BLaER1 (cell line): ENCODE results near the gene ANKFN1.

Experiments
- H3K27ac ChIP-seq: shearing (Covaris generic); formaldehyde crosslinking; 2 replicates; pipeline ENCODE4 v1.8.1; 2022
- H3K27me3 ChIP-seq: shearing (Covaris generic); formaldehyde crosslinking; 2 replicates; pipeline ENCODE4 v1.8.1; 2022
- H3K36me3 ChIP-seq: shearing (Covaris generic); formaldehyde crosslinking; 2 replicates; pipeline ENCODE4 v1.8.1; 2022
- H3K4me1 ChIP-seq: shearing (Covaris generic); formaldehyde crosslinking; 2 replicates; pipeline ENCODE4 v1.8.1; 2022
- H3K4me2 ChIP-seq: shearing (Covaris generic); formaldehyde crosslinking; 2 replicates; pipeline ENCODE4 v1.8.1; 2022
- H3K4me3 ChIP-seq: shearing (Covaris generic); formaldehyde crosslinking; 2 replicates; pipeline ENCODE4 v1.8.1; 2022
- H3K9ac ChIP-seq: shearing (Covaris generic); formaldehyde crosslinking; 2 replicates; pipeline ENCODE4 v1.8.1; 2022
- H3K9me3 ChIP-seq: shearing (Covaris generic); formaldehyde crosslinking; 2 replicates; pipeline ENCODE4 v1.8.1; 2022
- H4K20me1 ChIP-seq: shearing (Covaris generic); formaldehyde crosslinking; 2 replicates; pipeline ENCODE4 v1.8.1; 2022
- Cebpa-rat ChIP-seq: shearing (Covaris generic); IDR thresholded peaks from 2 replicates; pipeline ENCODE4 v1.8.1; 2022

ANKFN1 gene

DNA sequence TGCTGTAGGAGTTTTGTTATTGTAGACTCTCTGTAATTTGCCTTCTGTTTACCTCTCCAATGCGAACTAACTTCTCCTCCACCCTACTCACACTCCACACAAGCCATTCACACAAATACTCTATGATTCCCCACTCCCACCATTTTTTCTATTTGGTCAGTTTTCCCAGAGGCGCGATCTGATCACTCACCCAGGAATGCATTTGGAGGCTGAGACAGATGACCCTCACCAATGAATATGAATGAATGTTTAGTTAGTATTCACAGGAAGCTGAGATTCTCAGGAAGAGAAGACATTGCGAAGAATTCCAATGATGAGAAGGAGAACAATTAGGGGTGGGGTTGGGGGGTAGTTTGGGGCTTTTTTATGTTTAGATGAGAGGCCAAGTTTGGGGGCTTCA lies 10.5 kb upstream of the ANKFN1 start:
- Histone ChIP-seq H3K4me1 (no peaks in the 10 kb centered on the region), H3K4me3 (no peak overlapping the region), H3K27me3 (no peaks in the 10 kb centered on the region), H3K27ac (no peak overlapping the region), H3K36me3 (no peaks in the 10 kb centered on the region), H4K20me1 (no peaks in the 10 kb centered on the region), H3K4me2 (no peak overlapping the region), H3K9me3 (peaks cover 6% of the 10 kb centered on the region; the same call in 1 of the 2 replicates), H3K9ac (no peak overlapping the region)
- TF ChIP-seq Cebpa-rat, result no peak

DNA sequence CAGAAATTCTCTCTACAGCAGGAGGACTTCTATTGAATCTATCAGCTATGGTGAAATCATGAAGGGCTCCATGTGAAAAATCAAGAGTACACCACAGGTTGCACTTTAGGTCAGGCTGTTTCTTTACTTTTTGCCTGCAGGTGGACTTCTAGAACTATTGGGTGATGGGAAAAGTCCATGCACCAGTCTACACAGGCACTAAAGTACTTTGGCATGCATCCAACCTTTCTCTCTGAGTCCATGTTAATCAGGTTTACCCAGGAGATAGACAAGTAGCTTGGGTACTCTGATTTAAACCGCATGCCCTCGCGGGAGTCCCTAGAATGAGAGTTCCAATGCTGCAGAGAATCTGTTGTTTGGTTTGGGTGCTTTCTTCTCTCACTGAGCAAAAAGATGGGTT lies 9.1 kb upstream of the ANKFN1 start:
- Histone ChIP-seq H3K27ac (no peak overlapping the region), H3K27me3 (no peaks in the 10 kb centered on the region), H3K4me1 (no peaks in the 10 kb centered on the region), H3K36me3 (no peaks in the 10 kb centered on the region), H3K9ac (no peak overlapping the region), H3K4me3 (no peak overlapping the region), H4K20me1 (no peaks in the 10 kb centered on the region), H3K4me2 (no peak overlapping the region), H3K9me3 (peaks cover 6% of the 10 kb centered on the region; the same call in 1 of the 2 replicates)
- TF ChIP-seq Cebpa-rat, result no peak

DNA sequence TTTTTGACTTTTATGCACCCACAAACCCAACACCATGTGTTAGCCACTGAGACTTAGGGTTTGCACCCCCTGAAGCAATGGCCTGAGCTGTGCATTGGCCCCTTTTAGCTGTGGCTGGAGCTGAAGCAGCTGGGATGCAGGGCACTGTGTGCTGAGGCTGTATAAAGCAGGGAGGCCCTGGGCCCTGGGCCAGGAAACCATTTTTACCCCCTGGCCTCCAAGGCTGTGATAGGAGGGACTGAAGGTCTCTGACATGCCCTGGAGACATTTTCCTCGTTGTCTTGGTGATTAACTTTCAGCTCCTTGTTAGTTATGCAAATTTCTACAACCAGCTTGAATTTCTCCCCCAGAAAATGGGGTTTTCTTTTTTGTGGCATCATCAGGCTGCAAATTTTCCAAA lies 6.7 kb upstream of the ANKFN1 start:
- Histone ChIP-seq H4K20me1 (no peaks in the 10 kb centered on the region), H3K4me3 (no peak overlapping the region), H3K9ac (no peak overlapping the region), H3K4me2 (no peak overlapping the region), H3K27ac (no peak overlapping the region), H3K27me3 (no peaks in the 10 kb centered on the region), H3K9me3 (peaks cover 6% of the 10 kb centered on the region; the same call in 1 of the 2 replicates), H3K36me3 (no peaks in the 10 kb centered on the region), H3K4me1 (no peaks in the 10 kb centered on the region)
- TF ChIP-seq Cebpa-rat, result no peak

DNA sequence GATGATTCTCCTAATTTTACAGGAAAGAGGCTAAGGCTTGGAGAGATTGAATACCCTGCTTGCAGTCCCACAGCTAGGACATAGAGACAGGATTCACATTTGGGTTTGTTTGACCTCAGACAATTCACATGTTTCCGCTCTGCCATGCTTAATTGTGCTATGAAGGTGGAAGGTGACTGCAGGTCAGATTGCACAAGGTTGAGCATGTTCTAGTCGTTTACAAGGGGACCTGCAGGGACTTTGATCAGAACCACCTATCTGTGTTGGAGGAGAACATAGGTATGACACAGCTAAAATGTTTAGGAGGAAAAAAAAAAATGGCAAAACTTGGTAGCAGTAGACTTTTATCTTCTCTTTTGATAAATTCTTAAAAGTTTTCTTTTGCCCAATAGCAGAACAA lies 4.9 kb upstream of the ANKFN1 start:
- Histone ChIP-seq H3K36me3 (no peaks in the 10 kb centered on the region), H3K27me3 (no peaks in the 10 kb centered on the region), H3K4me2 (no peak overlapping the region), H3K9ac (no peak overlapping the region), H3K27ac (no peak overlapping the region), H3K4me1 (no peaks in the 10 kb centered on the region), H3K4me3 (no peak overlapping the region), H3K9me3 (peaks cover 6% of the 10 kb centered on the region; the same call in 1 of the 2 replicates), H4K20me1 (no peaks in the 10 kb centered on the region)
- TF ChIP-seq Cebpa-rat, result no peak

DNA sequence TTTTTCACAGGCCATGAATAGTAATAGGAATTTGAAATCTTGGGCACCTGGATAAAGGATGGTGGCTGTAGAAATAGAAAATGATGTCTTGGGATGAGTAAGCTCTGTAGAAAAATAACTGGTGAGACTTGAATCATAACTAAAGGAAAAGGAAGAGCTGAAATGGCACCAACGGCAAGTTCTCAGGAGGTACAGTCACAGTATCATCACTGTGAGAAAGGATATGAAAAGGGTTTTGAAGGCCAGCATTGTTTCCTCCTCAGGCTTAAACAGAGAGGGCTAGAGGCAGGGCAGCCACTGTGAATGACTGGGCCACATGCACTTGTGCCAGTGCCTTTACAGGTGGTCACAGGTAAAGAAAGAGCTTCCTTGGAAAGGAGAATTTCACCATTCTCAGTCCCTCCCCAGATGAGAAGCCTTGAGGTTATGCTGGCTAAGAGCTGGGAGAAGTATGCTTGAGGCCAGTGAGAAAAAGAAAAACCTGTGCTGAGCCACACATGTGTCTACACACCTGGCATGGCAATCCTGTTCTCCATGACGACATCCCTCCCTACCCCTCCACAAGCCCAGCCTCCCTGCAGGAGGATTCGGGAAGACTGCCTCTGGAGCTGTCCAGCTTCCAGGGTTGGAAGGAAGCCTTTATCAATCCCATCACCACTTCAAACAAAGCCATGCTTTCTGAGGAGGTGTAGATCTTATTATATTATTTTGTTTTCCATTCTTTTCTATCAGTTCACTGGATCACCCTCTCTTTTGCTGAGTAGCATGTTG lies 3.8 kb upstream of the ANKFN1 start:
- TF ChIP-seq Cebpa-rat, result no peak
- no peak overlapping the region for H3K4me2 ChIP-seq
- H4K20me1 ChIP-seq, result no peaks in the 10 kb centered on the region
- H3K9ac ChIP-seq, result no peak overlapping the region
- no peak overlapping the region for H3K27ac ChIP-seq
- H3K4me3 ChIP-seq, result no peak overlapping the region
- H3K9me3 ChIP-seq, result peaks cover 6% of the 10 kb centered on the region; the same call in 1 of the 2 replicates
- H3K27me3 ChIP-seq, result no peaks in the 10 kb centered on the region
- H3K36me3 ChIP-seq, result no peaks in the 10 kb centered on the region
- no peaks in the 10 kb centered on the region for H3K4me1 ChIP-seq

DNA sequence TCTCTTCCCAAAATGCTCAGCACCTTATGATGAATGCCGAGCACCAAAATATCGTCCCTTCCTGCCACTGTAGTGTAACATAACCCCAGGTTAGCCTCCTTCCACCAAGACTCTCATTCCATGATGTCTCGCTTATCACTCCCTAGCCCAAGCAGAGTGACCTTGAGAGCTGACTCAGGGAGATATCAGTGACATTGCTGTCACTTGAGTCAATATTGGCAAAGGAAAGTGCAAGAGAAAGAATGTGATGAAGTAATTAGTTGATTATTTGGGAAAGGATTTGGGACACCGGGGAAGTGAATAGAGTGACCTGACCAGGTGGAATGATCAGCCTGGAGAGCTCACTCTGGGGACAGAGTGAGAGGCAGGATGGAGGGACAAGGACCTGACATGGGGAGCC lies 2.6 kb upstream of the ANKFN1 start:
- no peaks in the 10 kb centered on the region for H4K20me1 ChIP-seq
- H3K36me3 ChIP-seq, result no peaks in the 10 kb centered on the region
- peaks cover 6% of the 10 kb centered on the region; the same call in 1 of the 2 replicates for H3K9me3 ChIP-seq
- no peak for TF ChIP-seq Cebpa-rat
- no peak overlapping the region for H3K9ac ChIP-seq
- no peaks in the 10 kb centered on the region for H3K27me3 ChIP-seq
- H3K27ac ChIP-seq, result no peak overlapping the region
- no peaks in the 10 kb centered on the region for H3K4me1 ChIP-seq
- no peak overlapping the region for H3K4me3 ChIP-seq
- H3K4me2 ChIP-seq, result no peak overlapping the region

DNA sequence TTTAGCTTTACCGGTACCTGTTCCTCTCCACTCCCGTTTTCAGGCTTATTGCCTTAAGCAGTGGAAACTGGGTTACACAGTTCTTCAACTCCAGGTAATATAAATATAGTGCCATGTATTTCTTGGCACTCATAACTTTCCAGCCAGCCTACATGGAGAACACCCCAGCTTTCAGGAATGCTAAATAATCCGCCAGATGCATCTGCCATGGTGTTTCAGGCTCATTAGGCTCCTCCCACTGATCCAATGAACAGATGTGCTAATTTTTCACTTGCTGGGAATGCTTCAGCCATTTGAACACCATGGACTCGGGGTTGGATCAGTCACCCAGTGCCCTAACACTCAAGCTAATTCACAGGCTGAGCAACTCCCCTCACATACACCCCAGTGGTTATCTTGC lies 4.6 kb downstream of the ANKFN1 start:
- Histone ChIP-seq H3K27me3 (no peaks in the 10 kb centered on the region), H4K20me1 (no peaks in the 10 kb centered on the region), H3K36me3 (no peaks in the 10 kb centered on the region), H3K4me3 (no peak overlapping the region), H3K4me1 (no peaks in the 10 kb centered on the region), H3K9ac (no peak overlapping the region), H3K9me3 (no peaks in the 10 kb centered on the region), H3K4me2 (no peak overlapping the region), H3K27ac (no peak overlapping the region)
- no peak for TF ChIP-seq Cebpa-rat

DNA sequence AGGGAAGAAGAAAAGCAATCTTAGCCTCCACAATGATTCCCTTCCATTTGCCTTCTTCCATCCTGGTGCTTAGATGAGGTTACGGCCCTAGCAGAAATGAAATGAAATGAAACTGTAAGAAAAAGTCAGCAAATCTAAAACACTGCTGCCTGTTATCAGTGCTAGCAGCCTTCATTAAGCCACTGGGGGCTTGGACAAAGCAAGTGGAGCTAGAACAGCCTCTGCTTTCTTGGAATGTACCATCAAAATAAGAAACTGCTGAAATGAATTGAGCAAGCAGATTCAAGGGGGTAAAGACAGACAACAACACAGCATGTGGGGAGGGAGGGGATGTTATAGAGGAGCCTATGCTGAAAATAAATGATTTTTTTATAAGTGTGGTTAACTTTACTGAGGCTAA lies 5.1 kb downstream of the ANKFN1 start:
- Histone ChIP-seq H4K20me1 (no peaks in the 10 kb centered on the region), H3K4me3 (no peak overlapping the region), H3K36me3 (no peaks in the 10 kb centered on the region), H3K9me3 (no peaks in the 10 kb centered on the region), H3K27me3 (no peaks in the 10 kb centered on the region), H3K9ac (no peak overlapping the region), H3K4me1 (no peaks in the 10 kb centered on the region), H3K4me2 (no peak overlapping the region), H3K27ac (no peak overlapping the region)
- no peak for TF ChIP-seq Cebpa-rat

DNA sequence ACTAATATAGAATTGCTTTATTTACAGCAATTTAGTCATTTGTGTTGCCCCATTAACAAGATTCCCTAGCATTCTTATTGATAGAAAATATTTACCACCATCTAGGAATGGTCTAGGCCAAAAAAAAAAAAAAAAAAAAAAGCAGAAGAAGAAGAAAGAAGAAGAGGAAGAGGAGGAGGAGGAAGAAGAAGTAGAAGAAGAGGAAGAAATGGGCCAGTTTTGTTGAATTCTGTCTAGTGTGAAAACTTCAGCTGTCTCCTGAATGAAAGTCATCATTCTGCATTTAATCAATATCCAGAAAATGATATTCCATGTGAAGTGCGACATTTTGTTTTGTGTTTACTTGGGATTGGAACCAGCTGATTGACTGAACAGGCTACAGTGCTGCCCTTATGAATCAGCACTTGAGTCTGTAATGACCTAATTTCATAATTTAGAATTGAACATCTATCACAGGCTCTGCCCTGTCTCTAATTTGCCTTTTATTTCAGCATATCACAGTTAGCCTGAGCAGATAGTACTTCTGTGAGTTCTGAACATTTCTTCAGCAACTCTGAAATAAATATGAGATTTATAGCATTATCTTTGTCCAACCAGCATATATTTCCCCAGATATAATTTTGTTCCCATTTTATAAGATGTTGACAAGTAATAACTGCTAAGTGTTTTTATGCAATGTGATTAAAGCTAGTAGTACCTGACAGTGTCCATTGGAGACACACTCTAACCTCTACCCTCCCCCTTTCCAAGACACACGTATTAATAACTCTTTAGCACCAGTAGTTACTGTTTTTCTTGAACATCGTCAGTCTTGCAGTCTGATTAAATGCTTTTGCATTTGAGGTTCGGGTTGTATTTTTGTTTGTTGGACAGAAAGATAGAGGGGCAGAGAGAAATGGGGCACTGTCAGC lies 5.9 kb downstream of the ANKFN1 start:
- Histone ChIP-seq H3K36me3 (no peaks in the 10 kb centered on the region), H4K20me1 (no peaks in the 10 kb centered on the region), H3K27me3 (no peaks in the 10 kb centered on the region), H3K4me3 (no peak overlapping the region), H3K4me2 (no peak overlapping the region), H3K4me1 (no peaks in the 10 kb centered on the region), H3K27ac (no peak overlapping the region), H3K9me3 (no peaks in the 10 kb centered on the region), H3K9ac (no peak overlapping the region)
- TF ChIP-seq Cebpa-rat, result no peak

DNA sequence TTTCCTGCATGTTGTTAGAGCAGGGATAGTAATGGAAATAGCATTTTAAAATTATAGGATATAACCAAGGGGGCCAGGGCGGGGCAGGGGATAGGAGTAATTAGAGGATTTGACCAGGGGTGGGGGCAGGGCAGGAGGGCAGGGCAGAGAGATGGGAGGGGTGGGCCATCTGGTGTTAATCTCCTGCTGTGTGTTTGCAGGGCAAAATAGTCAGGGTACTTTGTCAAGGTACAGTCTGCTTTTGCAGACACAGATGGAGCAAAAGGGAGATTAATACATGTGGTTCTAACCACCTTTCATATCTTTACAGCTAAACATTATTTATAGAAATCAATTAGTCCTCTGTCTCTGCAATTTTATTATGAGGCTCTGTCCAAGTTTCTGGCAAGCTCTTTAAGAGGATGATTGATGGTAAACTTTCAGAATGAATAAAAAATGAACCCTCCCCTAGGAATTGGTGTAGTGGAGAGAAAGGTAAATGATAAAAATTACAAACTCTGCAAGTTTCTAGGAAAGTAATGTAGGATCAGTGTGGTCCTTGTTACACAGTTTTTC lies 6.6 kb downstream of the ANKFN1 start:
- H4K20me1 ChIP-seq, result no peaks in the 10 kb centered on the region
- H3K4me1 ChIP-seq, result no peaks in the 10 kb centered on the region
- no peaks in the 10 kb centered on the region for H3K36me3 ChIP-seq
- H3K4me3 ChIP-seq, result no peak overlapping the region
- H3K27me3 ChIP-seq, result no peaks in the 10 kb centered on the region
- H3K9ac ChIP-seq, result no peak overlapping the region
- no peaks in the 10 kb centered on the region for H3K9me3 ChIP-seq
- H3K4me2 ChIP-seq, result no peak overlapping the region
- H3K27ac ChIP-seq, result no peak overlapping the region
- no peak for TF ChIP-seq Cebpa-rat
